Measurements from ENCODE around the gene ZNF202.

DNA sequence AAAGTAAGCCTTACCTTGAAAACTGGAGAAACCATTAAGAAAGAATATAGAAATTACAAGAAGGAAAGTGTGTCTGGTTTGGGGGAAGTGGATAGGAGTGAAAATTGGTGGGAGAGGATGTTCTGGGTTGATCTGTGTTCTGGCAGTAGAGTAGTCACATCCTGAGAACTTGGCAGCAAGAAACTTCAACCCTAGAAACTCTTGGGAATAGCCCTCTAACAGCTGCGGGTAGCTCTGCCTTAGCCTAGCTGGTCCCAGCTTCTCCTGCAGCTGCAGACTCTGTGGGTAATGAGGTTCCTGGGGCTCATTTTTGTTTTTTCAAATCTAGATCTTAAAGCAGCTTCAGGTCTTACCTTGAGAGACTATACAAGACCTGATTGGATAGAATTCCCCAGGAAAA, 37.1 kb upstream of the ZNF202 start:
- TF ChIP-seq, protein P1, sequence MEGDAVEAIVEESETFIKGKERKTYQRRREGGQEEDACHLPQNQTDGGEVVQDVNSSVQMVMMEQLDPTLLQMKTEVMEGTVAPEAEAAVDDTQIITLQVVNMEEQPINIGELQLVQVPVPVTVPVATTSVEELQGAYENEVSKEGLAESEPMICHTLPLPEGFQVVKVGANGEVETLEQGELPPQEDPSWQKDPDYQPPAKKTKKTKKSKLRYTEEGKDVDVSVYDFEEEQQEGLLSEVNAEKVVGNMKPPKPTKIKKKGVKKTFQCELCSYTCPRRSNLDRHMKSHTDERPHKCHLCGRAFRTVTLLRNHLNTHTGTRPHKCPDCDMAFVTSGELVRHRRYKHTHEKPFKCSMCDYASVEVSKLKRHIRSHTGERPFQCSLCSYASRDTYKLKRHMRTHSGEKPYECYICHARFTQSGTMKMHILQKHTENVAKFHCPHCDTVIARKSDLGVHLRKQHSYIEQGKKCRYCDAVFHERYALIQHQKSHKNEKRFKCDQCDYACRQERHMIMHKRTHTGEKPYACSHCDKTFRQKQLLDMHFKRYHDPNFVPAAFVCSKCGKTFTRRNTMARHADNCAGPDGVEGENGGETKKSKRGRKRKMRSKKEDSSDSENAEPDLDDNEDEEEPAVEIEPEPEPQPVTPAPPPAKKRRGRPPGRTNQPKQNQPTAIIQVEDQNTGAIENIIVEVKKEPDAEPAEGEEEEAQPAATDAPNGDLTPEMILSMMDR (IDR thresholded peaks at IDR 0.05; ENCODE audit: low read length), result no peak
- no peak for TF ChIP-seq EZH2 (IDR thresholded peaks at IDR 0.05; ENCODE audit: borderline replicate concordance, low read length)
